ENCODE data around the gene CFAP100.

CFAP100 gene

GRCh38 chr3:126406389-126407296, 11.9 kb downstream of the CFAP100 start:
- no peak for DNase-seq

DNA sequence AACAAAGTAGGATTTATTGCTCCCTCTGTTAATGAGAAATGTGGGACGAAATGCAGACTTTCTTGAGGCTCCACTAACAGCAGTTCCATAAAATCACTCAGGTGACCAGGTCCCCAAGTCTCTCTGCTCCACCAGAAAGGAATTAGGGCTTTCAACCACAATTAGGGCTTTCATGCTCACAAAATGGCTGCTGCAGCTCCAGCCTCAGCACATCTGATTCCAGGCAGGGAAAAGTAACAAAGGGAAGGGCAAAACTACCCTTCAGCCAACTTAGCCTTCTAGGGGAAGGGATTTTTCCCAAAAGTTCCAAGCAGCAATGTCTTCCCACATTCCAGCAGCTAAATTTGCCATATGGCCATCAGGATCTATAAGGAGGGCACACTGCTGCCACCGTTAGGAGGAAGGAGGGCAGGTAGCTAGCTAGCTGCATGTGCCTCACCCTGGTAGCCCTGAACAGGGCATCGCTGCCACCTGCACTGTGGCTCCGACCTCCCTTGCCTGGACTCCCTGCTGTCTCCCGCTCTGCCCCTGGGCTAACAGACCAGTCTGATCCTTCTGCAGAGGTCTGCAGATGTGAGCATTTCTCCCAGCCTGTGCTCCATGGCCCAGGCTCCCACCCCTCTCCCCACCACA, 12.8 kb downstream of the CFAP100 start:
- no peak for DNase-seq

- no peak for DNase-seq
These were observed 13.4 kb downstream of the CFAP100 start for GRCh38 chr3:126408099-126408498.

DNA sequence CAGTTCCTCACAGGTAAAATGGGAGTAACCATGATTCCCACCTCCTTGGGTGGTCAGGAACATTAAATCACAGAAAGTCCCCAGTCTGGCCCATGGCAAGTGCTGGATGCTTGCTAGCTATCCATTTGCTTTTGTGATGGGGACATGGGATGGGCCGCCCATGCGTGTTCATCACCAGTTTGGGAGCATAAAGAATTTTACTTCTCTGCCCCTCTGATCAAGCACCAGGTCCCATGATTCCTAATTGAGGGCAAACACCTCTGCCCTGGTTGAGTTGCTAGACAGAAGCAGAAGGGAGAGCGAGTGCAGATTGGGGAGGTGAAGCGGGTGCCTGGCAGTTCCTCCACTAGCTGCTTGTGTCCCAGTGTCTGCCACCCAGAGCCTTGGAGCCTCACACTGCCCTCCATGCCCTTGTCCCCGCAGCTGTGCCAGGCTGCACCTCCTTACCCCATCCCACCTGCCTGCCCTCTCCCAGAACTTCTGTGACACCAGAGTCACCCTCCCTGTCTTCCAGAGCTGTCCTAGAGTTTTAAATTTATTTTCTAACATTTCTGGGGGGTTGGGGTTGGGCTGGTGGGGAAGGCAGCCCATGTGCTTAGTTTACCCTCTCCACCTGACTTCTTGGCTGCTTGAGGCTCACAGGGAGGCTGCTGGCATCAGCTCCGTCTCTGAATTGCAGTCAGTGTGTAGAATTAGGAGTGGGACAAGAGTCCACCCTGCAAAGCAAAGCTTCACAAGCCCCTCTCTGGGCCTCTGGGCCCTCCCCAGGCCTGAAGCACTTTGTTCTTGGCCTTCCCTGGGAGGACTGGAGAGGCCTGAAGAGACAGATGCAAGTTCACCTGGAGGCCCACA, 18.4 kb downstream of the CFAP100 start:
- DNase-seq: no peak

- no peak for DNase-seq
These were observed 19.0 kb downstream of the CFAP100 start for GRCh38 chr3:126413693-126414080.

DNA sequence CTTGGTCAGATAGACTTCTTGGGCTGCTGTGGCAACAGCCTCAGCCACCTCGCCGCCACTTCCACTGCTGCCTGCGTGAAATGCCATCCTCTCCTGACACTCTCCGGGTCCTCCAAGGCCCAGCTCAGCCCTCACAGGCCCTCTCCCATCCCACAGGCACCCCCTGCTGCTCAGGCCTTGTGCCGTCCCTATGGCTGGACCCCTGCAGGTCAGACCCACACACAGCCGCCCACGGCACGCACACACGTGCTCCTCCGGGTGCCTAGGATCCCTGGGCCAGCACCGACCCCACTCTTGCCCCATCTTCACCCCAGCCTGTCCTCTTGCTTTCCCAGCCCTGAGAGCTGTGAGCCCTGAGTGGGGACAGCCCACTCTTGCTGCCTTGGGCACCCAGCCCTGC, 19.7 kb downstream of the CFAP100 start:
- no peak for DNase-seq

GRCh38 chr3:126414961-126415660, 20.4 kb downstream of the CFAP100 start:
- DNase-seq: no peak

- DNase-seq: no peak
These were observed 21.2 kb downstream of the CFAP100 start for GRCh38 chr3:126415661-126416591.

DNA sequence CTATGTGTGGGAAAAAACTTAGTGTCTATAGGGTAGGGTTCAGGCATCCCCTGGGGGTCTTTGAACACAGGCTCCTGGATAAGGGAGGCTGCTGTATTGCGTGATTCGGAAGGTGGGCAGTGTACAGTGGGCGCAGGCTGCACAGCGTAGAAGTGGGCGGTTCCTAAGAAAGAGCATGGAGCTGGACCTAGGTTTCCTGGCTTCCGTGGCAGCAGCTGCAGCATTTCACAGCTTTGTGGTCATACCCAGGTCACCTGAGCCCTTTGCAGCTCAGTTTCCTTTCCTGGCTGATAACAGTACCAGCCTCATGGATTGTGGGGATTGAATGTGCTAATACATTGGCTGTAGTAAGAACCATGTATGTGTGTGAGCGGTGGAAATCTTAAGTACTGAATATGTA, 22.2 kb downstream of the CFAP100 start:
- no peak for DNase-seq

DNA sequence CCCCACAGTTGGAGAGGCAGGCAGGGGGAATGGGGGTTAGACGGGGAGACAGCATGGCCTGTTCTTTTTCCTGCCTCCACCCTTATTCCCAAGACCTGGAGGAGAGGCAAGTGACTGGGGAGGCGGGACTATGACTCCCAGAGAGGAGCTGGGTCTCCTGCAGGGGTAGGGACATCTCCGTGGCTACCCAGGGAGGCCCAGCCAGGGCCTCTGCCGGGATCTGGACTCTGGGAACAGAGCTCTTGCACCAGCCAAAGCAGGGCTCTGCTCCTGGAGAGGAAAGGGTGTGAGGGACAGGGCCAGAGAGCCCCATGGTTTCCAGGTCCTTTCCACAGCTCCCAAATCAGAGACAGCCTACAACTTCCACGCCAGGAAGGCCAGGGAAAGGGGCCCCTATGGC, 22.8 kb downstream of the CFAP100 start:
- DNase-seq: no peak

DNA sequence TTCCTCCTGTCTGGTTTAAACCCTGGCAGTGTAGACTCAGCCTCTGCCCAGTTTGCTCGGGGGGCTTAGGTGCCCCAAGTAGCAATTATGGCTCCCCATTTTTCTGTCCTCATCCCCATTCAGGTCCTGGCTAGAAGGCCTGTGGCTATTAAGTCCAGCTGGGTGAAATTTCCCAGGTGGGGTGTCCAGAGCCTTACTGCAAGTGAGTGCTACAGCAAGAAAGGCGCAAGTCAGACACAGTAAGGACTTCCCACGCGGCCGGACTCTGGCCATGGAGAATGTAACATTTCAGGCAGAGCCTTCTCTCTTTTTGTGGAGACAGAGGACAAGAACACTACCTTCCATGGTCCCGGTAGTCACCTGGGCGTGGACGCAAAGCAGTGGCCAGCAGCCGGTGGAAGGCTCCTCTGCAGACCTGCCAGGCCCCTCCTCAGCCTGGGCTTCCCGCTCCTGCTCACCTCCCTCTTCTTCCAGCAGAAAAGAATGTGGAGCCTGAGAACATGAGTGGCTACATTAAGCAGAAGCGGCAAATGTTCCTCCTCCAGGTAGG, 23.3 kb downstream of the CFAP100 start:
- no peak for DNase-seq

- DNase-seq: no peak
These were observed 24.0 kb downstream of the CFAP100 start for GRCh38 chr3:126418661-126419131.

GRCh38 chr3:126419151-126419703, 24.5 kb downstream of the CFAP100 start:
- DNase-seq: no peak

DNA sequence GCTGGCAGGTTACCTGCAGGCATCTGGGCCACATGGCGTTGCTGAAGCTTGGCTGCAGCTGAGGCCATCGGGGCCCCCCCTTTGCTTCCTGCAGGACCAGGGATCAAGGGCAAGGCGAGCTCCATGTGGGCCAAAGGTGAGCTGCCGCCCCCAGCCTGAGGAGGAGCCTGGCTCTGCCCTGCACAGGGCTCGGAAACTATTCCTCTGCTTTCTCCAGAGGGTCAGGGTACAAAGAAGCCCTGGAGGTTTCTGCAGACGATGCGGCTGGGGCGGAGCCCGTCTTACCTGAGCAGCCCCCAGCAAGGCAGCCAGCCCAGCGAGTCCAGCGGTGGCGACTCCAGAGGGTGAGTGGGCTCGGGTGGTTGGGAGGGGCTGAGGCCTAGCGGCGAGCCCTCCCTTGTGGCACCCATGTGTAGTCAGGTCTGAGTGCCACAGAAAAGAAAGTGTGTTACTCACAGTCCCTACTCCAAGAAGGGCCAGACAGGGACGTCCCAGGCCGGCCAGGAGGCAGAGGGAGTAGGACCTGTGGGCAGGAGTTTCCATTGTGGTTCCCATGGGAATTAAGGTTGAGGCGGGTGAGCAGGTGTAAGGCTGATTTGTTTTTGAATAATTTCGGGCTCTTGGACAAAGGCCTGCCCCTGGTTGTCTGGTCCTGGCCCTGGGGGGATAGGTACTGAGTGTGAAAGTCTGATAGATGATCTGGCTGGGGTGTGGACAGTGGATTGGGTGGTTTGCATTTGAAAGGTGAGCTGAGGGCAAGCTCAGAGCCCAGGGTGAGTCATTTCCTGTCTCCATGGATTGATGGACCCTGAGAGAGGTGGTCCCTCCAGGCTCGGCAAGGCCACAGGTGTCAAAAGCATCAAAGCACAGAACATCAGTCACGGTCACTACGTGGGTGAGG, 25.4 kb downstream of the CFAP100 start:
- DNase-seq: no peak

DNA sequence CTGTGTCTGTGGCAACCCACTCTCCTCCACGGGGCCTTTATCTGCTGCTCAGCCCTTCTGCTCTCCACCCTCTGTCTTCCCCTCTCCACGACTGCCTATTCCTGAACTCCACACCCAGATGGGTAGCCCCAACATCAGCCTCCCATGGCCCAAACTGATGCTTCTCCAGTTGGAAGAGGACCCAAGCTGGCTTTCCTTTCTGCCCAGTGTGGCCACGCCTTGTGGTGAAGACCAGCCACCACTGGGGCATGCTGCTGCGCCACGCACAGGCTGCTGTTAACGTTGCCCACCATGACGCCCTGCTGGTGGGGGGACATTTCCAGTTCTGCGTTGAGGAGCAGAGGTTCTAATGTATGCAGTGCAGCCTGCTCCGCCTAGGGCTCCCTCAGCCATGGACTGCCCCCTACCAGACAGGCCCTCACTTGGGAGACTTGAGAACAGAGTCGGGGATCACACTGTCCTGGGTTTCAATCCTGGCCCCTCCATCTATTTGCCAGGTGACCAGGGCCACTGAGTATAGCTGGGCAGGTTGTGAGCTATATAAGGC, 26.9 kb downstream of the CFAP100 start:
- no peak for DNase-seq

DNA sequence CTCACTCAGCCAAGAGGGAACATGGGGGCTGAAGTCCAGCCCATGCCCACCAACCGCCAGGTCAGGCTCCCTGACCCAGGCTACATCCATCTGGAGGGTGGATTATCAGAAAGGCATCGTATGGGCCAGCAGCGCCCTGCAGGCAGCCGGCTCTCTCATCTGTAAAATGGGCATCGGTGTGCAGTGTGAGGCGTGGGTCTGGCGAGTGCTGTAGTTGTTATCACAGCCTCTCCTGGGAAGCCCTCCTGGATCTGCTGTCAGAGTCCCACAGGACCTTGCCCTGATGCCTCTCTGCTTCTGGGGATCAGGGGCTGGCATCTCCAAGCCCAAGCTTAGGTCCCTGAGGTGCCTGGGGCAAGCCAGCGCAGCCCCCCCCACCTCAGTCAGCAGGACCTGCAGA, 27.4 kb downstream of the CFAP100 start:
- DNase-seq: no peak

- no peak for DNase-seq
These were observed 27.9 kb downstream of the CFAP100 start for GRCh38 chr3:126422571-126423091.

- no peak for DNase-seq
These were observed 28.7 kb downstream of the CFAP100 start for GRCh38 chr3:126423191-126424038.
